GM19463 (cell line): ENCODE results near the gene ASIC2.
"Not testable (repeated sequence)": the region's sequence is repeated elsewhere in the genome, so short reads cannot be mapped to it uniquely, and the experiment has no call there.

Experiments
- ATAC-seq: cut with Tn5 transposase; IDR thresholded peaks from one replicate; pipeline ENCODE4 v1.9.1; 2021; ENCODE audit warnings: mild to moderate bottlenecking, moderate library complexity; ENCODE audit not compliant: unreplicated experiment

ASIC2 gene

DNA sequence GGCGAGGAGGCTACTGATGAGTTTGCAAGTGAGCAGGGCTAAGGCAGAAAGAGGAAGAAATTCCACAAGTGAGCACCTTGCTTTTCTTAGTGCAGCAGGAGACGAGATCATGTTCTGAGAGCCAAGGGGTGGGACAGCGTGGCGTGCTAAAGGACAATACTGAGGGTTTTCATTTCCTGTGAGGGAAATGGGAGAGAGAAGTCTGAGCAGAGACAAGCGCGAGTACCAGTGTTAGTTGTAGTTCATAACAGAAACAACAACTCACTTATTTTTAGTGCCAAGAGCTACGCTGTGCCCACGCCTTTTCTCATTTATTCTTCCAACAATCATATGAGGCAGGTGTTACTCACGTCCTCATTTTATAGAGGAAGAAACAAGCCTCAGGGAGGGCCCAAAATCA lies 299.1 kb downstream of the ASIC2 start:
- no peak for ATAC-seq

DNA sequence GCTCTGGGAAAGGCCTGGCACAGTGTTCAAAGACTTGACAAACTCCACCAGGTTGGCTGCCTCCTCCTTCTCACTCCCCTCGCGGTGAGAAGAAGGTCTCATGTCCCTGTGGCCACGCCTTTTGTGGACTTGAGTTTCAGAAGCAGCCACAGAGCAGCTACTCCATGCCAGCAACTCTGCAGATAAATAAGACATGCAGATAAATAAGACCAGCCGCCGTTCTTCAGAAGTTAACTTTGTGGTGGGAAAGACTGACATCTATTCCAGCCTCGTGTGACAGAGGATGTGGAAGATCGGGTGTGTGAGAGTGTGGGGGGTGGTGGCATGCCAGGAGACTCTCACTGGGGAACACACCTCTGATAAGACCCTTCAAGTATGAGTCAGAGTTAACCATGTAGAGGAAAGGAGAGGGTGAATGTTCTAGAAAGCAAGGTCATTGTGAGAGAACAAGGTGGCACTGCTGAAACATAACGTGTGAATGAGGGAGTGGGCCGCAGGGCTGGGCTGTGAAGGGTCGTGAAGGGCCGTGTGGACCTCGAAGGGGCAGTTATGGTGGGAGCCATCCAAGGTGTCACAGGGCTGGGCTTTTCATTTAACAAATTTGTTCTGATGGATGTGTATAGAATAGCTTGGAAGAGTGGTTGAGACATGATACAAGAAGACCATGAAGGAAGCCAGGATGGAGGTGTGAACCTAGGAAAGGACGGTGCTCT lies 300.6 kb downstream of the ASIC2 start:
- no peak for ATAC-seq

DNA sequence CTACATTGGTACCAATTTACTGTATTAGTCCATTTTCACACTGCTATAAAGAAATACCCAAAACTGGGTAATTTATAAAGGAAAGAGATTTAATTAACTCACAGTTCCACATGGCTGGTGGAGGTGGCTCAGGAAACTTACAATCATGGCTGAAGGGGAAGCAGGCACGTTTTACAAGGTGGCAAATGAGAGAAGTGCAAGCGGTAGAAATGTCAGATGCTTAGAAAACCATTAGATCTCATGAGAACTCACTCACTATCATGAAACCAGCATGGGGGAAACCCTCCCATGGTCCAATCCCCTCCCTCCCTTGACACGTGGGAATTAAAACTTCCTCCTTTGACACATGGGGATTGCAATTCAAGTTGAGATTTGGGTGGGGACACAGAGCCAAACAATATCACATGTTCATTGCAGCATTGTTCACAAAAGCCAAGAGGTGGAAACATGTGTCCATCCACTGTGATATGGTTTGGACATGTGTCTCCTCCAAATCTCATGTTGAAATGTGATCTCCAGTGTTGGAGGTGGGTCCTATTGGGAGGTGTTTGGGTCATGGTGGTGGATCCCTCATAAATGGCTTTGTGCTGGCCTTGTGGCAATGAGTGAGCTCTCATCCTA lies 304.5 kb downstream of the ASIC2 start:
- no peak for ATAC-seq

DNA sequence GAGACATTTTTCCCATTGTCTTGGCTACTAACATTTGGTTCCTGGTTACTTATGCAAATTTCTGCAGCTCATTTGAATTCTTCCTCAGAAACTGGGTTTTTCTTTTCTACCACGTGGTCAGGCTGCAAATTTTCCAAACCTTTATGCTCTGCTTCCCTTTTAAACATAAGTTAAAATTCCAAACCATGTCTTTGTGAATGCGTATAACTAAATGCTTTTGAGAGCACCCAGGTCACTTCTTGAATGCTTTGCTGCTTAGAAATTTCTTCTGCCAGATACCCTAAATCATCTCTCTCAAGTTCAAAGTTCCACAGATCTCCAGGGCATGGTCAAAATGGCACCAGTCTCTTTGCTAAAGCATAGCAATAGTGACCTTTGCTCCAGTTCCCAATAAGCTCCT lies 305.2 kb downstream of the ASIC2 start:
- not testable (repeated sequence) for ATAC-seq

DNA sequence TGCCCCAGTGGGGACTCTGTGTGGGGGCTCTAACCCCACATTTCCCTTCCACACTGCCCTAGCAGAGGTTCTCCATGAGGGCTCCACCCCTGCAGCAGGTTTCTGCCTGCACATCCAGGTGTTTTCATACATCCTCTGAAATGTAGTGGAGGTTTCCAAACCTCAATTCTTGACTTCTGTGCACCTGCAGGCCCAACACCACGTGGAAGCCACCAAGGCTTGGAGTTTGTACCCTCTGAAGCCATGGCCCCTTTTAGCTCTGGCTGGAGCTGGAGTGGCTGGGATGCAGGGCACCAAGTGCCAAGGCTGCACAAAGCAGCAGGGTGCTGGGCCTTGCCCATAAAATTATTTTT lies 305.7 kb downstream of the ASIC2 start:
- not testable (repeated sequence) for ATAC-seq

DNA sequence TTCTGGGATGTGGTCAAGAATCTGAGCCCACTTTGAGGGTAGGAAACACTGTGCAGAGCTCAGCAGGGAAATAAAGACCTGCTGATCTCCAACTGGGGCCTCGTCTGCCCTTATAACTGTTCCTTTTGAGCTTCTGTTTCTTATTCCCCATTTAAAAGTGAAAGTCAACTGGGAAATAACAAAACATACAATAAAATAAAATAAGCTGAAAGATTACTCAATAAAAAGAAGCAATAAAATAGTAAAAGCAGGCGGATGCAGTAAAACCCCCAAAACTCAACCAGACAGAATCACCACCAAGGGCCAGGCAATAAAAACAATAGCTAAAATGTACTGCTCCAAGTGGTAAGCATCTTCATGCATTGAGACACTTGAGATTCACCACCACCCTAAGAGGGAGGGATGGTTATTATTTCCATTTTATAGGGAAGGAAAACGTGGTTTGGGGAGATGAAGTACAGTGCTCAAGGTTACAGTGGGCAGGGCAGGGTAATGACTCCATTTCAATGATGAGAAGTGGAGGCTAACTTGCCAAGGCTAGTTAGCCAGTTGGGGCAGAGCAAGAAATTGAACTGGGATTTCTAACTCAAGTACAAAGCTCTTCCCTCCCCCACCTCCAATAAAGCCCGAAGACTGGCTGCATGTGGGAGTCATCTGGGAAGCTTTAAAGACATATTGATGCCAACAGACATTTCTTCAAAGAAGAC lies 307.9 kb downstream of the ASIC2 start:
- ATAC-seq: no peak

DNA sequence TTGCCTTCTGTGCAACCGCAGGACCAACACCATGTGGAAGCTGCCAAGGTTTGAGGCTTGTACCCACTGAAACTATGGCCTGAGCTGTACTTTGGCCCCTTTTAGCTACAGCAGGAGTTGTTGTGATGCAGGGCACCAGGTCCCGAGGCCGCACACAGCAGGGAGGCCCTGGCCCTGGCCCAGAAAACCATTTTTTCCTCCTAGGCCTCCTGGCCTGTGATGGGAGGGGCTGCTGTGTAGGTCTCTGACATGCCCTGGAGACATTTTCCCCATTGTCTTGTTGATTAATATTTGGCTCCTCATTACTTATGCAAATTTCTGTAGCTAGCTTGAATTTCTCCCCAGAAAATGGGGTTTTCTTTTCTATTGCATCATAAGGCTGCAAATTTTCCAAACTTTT lies 311.5 kb downstream of the ASIC2 start:
- not testable (repeated sequence) for ATAC-seq

DNA sequence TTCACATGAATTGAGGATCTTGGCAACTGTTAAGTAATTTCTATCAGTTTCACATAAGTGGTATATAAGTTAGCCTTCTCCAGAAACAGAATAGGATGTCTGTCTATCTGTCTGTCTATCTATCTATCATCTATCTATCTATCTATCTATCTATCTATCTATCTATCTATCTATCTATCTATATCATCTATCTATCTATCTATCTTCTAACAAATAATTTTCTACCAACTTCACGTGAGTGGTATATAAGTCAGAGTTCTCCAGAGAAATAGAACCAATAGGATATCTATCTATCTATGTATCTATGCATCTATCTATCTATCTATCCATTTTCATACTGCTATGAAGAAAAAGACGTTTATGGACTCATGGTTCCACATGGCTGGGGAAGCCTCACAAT lies 312.9 kb downstream of the ASIC2 start:
- ATAC-seq: no peak

DNA sequence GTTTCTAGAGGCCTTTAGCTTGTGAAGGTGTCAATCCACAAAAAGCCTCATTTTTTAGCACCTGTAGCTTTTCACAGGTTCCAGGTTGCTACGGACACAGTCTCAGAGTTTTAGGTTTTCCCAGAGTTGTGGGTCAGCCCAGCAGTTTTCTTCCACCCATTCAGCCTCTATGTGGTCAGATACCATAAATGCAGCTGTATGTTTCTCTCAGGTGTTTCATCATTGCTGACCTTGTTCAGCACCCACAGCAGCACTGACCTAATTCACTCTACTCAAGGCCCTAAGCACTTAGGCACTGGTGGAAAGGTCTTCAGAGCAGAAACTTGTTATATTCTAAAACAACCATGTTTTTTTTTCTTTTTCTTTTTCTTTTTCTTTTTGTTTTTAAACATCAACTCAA lies 316.5 kb downstream of the ASIC2 start:
- no peak for ATAC-seq

DNA sequence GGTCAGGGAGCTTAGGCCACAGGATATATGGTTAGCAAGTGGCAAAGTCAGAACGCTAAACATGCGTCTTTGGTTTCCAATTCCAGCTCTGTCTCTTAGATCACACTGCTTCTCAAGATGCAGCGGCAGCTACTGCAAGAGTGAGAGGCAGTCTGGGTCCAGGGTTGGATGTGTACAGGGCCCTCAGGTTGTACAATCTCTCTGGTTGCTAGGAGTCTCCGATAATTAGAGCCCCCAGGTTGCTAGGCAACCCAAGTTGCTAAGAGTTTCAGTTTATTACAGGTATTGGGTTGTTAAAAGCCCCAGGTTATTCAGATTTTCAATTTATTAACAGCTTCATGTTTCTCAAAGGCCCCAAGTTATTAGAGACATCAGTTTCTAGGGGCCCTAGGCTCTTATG lies 317.0 kb downstream of the ASIC2 start:
- ATAC-seq: no peak

DNA sequence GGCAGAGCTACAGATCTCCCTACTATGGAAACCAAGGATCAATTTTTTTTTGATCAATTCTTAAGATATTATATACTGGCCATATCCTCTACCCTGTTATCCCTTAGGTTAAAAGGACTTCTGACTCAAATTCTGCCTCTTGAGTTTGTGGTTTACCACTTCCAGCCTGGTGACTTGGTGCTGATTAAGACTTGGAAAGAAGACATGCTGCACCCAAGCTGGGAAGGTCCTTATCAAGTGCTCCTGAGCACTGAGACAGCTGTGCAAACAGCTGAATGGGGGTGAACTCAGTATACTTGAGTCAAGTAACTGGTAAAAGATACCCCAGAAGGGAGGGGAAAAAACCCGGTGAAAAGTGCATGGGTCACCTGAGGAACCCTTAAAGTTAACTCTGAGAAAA lies 321.9 kb downstream of the ASIC2 start:
- no peak for ATAC-seq

DNA sequence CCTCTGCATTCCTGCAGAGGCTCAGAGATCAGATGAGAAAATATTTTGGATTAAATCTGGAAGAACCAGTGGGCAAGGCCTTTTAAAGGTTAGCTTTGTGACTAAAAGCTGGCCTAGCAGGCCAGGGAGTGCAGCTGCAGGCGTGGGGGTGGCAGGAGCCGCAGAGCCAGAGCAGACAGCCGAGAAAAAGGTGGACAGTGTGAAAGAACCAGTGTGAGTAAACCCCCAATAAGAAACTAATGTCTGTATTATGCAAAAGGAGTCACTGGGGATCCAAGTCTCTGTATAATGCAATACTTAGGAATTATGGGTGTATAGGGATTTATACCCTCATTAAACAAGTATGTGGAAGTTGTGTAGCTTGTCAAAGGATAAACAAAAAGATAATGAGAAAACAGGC lies 322.8 kb downstream of the ASIC2 start:
- ATAC-seq: no peak

DNA sequence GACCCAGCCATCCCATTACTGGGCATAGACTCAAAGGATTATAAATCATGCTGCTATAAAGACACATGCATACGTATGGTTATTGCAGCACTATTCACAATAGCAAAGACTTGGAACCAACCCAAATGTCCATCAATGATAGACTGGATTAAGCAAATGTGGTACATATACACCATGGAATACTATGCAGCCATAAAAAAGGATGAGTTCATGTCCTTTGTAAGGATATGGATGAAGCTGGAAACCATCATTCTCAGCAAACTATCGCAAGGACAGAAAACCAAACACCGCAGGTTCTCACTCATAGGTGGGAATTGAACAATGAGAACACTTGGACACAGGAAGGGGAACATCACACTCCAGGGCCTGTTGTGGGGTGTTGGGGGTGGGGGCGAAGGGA lies 323.9 kb downstream of the ASIC2 start:
- ATAC-seq: not testable (repeated sequence)

DNA sequence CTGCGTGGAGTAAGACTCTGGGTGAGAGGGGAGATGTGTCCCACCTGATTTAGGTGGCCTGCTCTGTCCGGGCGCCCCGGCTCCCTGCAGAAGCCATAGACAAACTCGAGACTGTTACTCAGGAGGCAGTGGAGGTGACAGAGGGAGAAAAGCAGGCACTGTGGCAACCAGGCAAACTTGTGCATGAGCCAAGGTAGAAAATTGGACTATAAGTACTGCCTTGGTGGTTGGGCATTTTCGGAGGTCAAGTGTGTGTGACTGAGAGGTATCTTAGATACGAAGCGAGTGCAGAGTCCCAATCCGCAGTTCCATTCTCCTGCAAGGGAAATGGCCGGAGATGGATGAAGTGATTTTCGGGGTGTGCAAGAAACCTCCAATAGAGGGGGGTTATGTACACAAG lies 328.6 kb downstream of the ASIC2 start:
- ATAC-seq: no peak
